Effector memory CD4-positive, alpha-beta T cell (primary cell): ENCODE data around the gene FBXL22.

ENCODE experiments used
- DNase-seq, 3 donors: peaks; one replicate each; pipeline ENCODE4 v3.0.0-alpha.2; 2020
- H3K27ac ChIP-seq: 2 replicates; pipeline ENCODE4 v1.7.0; 2013; ENCODE audit warnings: mild to moderate bottlenecking, low read length, moderate library complexity; ENCODE audit not compliant: insufficient read depth, poor library complexity, severe bottlenecking
- H3K27me3 ChIP-seq: replicated peaks from 2 replicates; pipeline ENCODE4 v1.7.0; 2013; ENCODE audit warnings: mild to moderate bottlenecking, low read length; ENCODE audit not compliant: insufficient read depth, control insufficient read depth, poor library complexity, severe bottlenecking
- H3K36me3 ChIP-seq: 2 replicates; pipeline ENCODE4 v1.7.0; 2013; ENCODE audit warnings: mild to moderate bottlenecking, low read length, moderate library complexity; ENCODE audit not compliant: control insufficient read depth, insufficient read depth
- H3K4me1 ChIP-seq: 2 replicates; pipeline ENCODE4 v1.7.0; 2013; ENCODE audit warnings: low read length, mild to moderate bottlenecking; ENCODE audit not compliant: control insufficient read depth, insufficient read depth, poor library complexity, severe bottlenecking
- H3K4me3 ChIP-seq: 2 replicates; pipeline ENCODE4 v1.7.0; 2013; ENCODE audit warnings: low read length, low read depth, mild to moderate bottlenecking; ENCODE audit not compliant: insufficient read depth, poor library complexity, severe bottlenecking
- H3K9me3 ChIP-seq: 2 replicates; pipeline ENCODE4 v1.7.0; 2013; ENCODE audit warnings: mild to moderate bottlenecking, low read length, moderate library complexity; ENCODE audit not compliant: control insufficient read depth

The FBXL22 gene

GRCh38 chr15:63593705-63594671 lies 3.2 kb upstream of the FBXL22 start:
- Histone ChIP-seq H3K4me3 (no peak overlapping the region), H3K27me3 (no peaks in the 10 kb centered on the region), H3K27ac (no peak overlapping the region), H3K9me3 (no peaks in the 10 kb centered on the region), H3K36me3 (peaks cover 31% of the 10 kb centered on the region), H3K4me1 (peaks cover 5% of the 10 kb centered on the region)
- DNase-seq, result no peak

GRCh38 chr15:63595065-63595464 lies 2.1 kb upstream of the FBXL22 start:
- Histone ChIP-seq H3K36me3 (peaks cover 21% of the 10 kb centered on the region), H3K9me3 (no peaks in the 10 kb centered on the region), H3K27ac (no peak overlapping the region), H3K27me3 (no peaks in the 10 kb centered on the region), H3K4me1 (peaks cover 8% of the 10 kb centered on the region), H3K4me3 (no peak overlapping the region)
- DNase-seq, result no peak

GRCh38 chr15:63595688-63596087 lies 1.5 kb upstream of the FBXL22 start:
- no peak overlapping the region for H3K27ac ChIP-seq
- no peaks in the 10 kb centered on the region for H3K9me3 ChIP-seq
- H3K4me1 ChIP-seq, result peaks cover 12% of the 10 kb centered on the region
- H3K36me3 ChIP-seq, result peaks cover 15% of the 10 kb centered on the region
- H3K4me3 ChIP-seq, result no peak overlapping the region
- no peak for DNase-seq
- H3K27me3 ChIP-seq, result no peaks in the 10 kb centered on the region

GRCh38 chr15:63596676-63597037 lies 530 bp upstream of the FBXL22 start:
- H3K9me3 ChIP-seq, result no peaks in the 10 kb centered on the region
- H3K4me1 ChIP-seq, result peaks cover 18% of the 10 kb centered on the region
- no peak overlapping the region for H3K4me3 ChIP-seq
- no peaks in the 10 kb centered on the region for H3K27me3 ChIP-seq
- no peak overlapping the region for H3K27ac ChIP-seq
- no peak for DNase-seq
- peaks cover 5% of the 10 kb centered on the region for H3K36me3 ChIP-seq

GRCh38 chr15:63597821-63598220 lies 634 bp downstream of the FBXL22 start:
- DNase-seq, result no peak
- H3K4me1 ChIP-seq, result peaks cover 23% of the 10 kb centered on the region
- H3K27me3 ChIP-seq, result no peaks in the 10 kb centered on the region
- H3K9me3 ChIP-seq, result no peaks in the 10 kb centered on the region
- H3K36me3 ChIP-seq, result no peaks in the 10 kb centered on the region
- H3K4me3 ChIP-seq, result no peak overlapping the region
- no peak overlapping the region for H3K27ac ChIP-seq

GRCh38 chr15:63598473-63599400 lies 1.6 kb downstream of the FBXL22 start:
- DNase-seq, result no peak
- no peak overlapping the region for H3K4me3 ChIP-seq
- no peaks in the 10 kb centered on the region for H3K27me3 ChIP-seq
- H3K27ac ChIP-seq, result no peak overlapping the region
- H3K36me3 ChIP-seq, result no peaks in the 10 kb centered on the region
- no peaks in the 10 kb centered on the region for H3K9me3 ChIP-seq
- H3K4me1 ChIP-seq, result peaks cover 23% of the 10 kb centered on the region

GRCh38 chr15:63599401-63600000 lies 2.3 kb downstream of the FBXL22 start:
- DNase-seq, result peak in 2 of 3 donors; percentile 22 to 24
- peaks cover 23% of the 10 kb centered on the region for H3K4me1 ChIP-seq
- H3K36me3 ChIP-seq, result no peaks in the 10 kb centered on the region
- no peaks in the 10 kb centered on the region for H3K27me3 ChIP-seq
- H3K27ac ChIP-seq, result peak overlapping the region; percentile 76
- H3K4me3 ChIP-seq, result peak overlapping the region; percentile 80
- H3K9me3 ChIP-seq, result no peaks in the 10 kb centered on the region

- Histone ChIP-seq H3K27ac (peak overlapping the region; percentile 76), H3K27me3 (no peaks in the 10 kb centered on the region), H3K4me3 (peak overlapping the region; percentile 80), H3K9me3 (no peaks in the 10 kb centered on the region), H3K36me3 (no peaks in the 10 kb centered on the region), H3K4me1 (peaks cover 22% of the 10 kb centered on the region)
- no peak for DNase-seq
Observed at GRCh38 chr15:63600001-63600615, 2.9 kb downstream of the FBXL22 start.

GRCh38 chr15:63600616-63601025 lies 3.4 kb downstream of the FBXL22 start:
- Histone ChIP-seq H3K27me3 (no peaks in the 10 kb centered on the region), H3K9me3 (no peaks in the 10 kb centered on the region), H3K4me3 (peak overlapping the region; percentile 80), H3K4me1 (peaks cover 23% of the 10 kb centered on the region), H3K36me3 (no peaks in the 10 kb centered on the region), H3K27ac (peak overlapping the region; percentile 77)
- peak; percentile 82 to 84 (median 83) for DNase-seq
